Panc1 (cell line): ENCODE results near the gene KRTAP22-2.

Source experiments
- CTCF ChIP-seq: fragments of 450-650 bp; IDR thresholded peaks from 2 replicates; pipeline ENCODE4 v1.5.1; 2017; ENCODE audit warnings: mild to moderate bottlenecking
- POLR2AphosphoS5 ChIP-seq: IDR thresholded peaks from 2 replicates; pipeline ENCODE4 v1.6.1; 2012; ENCODE audit warnings: mild to moderate bottlenecking, low read depth, low read length, moderate library complexity
- REST ChIP-seq, 2 experiments: IDR thresholded peaks; 2 replicates each; pipeline ENCODE4 v1.6.1; 2011 to 2012; ENCODE audit warnings: low read depth in 2 of 2, control low read depth in 1 of 2, low read length in 1 of 2, mild to moderate bottlenecking in 1 of 2, moderate library complexity in 1 of 2; ENCODE audit not compliant: insufficient read depth in 1 of 2

- TF ChIP-seq REST (IDR thresholded peaks at IDR 0.05; ENCODE audit: insufficient read depth in 1 of 2, low read depth in 2 of 2, low read length in 1 of 2) (no peak), CTCF (no peak), POLR2AphosphoS5 (no peak)
Observed at GRCh38 chr21:30598802-30599201, 8.6 kb upstream of the KRTAP22-2 start, which contains the start of gene KRTAP6-2.
